Measurements from ENCODE around the gene VIM.

DNA sequence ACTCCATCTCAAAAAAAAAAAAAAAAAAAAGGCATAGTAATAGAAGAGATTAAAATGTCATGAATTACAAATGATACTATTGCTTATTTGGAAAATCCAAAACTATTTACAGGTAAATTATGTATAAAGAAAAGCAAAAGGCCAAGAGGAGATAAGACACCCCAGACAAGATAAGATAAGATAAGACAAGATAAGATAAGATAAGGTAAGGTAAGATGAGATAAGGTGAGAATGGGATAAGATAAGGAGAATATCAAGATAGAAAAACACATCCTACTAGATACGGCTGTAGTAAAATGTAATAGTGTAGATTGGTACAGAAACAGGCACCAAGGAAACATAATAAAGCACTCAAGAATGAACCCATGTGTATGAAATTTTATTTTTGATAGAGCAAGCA lies 20.9 kb downstream of the VIM start:
- TF ChIP-seq, protein P1, sequence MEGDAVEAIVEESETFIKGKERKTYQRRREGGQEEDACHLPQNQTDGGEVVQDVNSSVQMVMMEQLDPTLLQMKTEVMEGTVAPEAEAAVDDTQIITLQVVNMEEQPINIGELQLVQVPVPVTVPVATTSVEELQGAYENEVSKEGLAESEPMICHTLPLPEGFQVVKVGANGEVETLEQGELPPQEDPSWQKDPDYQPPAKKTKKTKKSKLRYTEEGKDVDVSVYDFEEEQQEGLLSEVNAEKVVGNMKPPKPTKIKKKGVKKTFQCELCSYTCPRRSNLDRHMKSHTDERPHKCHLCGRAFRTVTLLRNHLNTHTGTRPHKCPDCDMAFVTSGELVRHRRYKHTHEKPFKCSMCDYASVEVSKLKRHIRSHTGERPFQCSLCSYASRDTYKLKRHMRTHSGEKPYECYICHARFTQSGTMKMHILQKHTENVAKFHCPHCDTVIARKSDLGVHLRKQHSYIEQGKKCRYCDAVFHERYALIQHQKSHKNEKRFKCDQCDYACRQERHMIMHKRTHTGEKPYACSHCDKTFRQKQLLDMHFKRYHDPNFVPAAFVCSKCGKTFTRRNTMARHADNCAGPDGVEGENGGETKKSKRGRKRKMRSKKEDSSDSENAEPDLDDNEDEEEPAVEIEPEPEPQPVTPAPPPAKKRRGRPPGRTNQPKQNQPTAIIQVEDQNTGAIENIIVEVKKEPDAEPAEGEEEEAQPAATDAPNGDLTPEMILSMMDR (IDR thresholded peaks at IDR 0.05; ENCODE audit: low read depth, low read length) = no peak
- no peak for TF ChIP-seq EZH2phosphoT487 (IDR thresholded peaks at IDR 0.05; ENCODE audit: low read depth)
